A673 (cell line): ENCODE data around the gene NBPF26. TPM values are rescaled to one million over a fixed set of nuclear protein-coding genes. Genes with fewer than 3 reads are reported as not detected.
"Not testable (repeated sequence)": the region's sequence is repeated elsewhere in the genome, so short reads cannot be mapped to it uniquely, and the experiment has no call there.

Experiments
- BruUV-seq: library from RNA; stranded (reverse); fragments of 400-500 nt; replicated peaks from 2 replicates; lab custom pipeline; 2021; lab: Mats Ljungman, UMichigan
- CTCF ChIA-PET: fragments of 300-600 bp; sonication (Branson Sonifier 250); formaldehyde crosslinking; loops from one replicate; lab custom pipeline; 2022; ENCODE audit warnings: antibody characterized with exemption; lab: Charles Lee
- POLR2A ChIA-PET: fragments of 300-600 bp; sonication (Branson Sonifier 250); formaldehyde crosslinking; loops from one replicate; lab custom pipeline; 2022; ENCODE audit warnings: antibody characterized with exemption; ENCODE audit not compliant: low non-redundant PET; lab: Charles Lee
- DNase-seq: peaks from one replicate; pipeline ENCODE4 v3.0.0-alpha.2; 2015; ENCODE audit warnings: low spot score
- H3K27ac ChIP-seq: fragments of 200-600 bp; sonication (generic); 2 replicates; pipeline ENCODE4 v1.5.1; 2016; ENCODE audit warnings: mixed run types, low read depth, mild to moderate bottlenecking, mixed read lengths, antibody characterized with exemption, low read length; ENCODE audit not compliant: poor library complexity, severe bottlenecking
- H3K27me3 ChIP-seq: fragments of 200-600 bp; sonication (generic); replicated peaks from 2 replicates; pipeline ENCODE4 v1.6.1; 2017; ENCODE audit warnings: mixed run types, low read depth, mild to moderate bottlenecking, mixed read lengths, antibody characterized with exemption, low read length; ENCODE audit not compliant: insufficient read depth, poor library complexity
- H3K36me3 ChIP-seq: fragments of 200-600 bp; sonication (generic); 2 replicates; pipeline ENCODE4 v1.6.1; 2016; ENCODE audit warnings: mixed run types, mild to moderate bottlenecking, mixed read lengths, antibody characterized with exemption, low read length; ENCODE audit not compliant: insufficient read depth, poor library complexity, severe bottlenecking
- H3K4me1 ChIP-seq: fragments of 200-600 bp; sonication (generic); 2 replicates; pipeline ENCODE4 v1.6.1; 2017; ENCODE audit warnings: mixed run types, mild to moderate bottlenecking, mixed read lengths, antibody characterized with exemption, low read length; ENCODE audit not compliant: insufficient read depth, poor library complexity, severe bottlenecking
- H3K4me3 ChIP-seq: fragments of 200-600 bp; sonication (generic); 2 replicates; pipeline ENCODE4 v1.5.1; 2016; ENCODE audit warnings: low read depth, mixed run types, mild to moderate bottlenecking, mixed read lengths, low read length; ENCODE audit not compliant: poor library complexity, severe bottlenecking
- H3K9me3 ChIP-seq: fragments of 200-600 bp; sonication (generic); 2 replicates; pipeline ENCODE4 v1.6.1; 2016; ENCODE audit warnings: mixed run types, low read depth, mild to moderate bottlenecking, mixed read lengths, antibody characterized with exemption, low read length; ENCODE audit not compliant: poor library complexity, severe bottlenecking
- intact Hi-C: fragments of 100-400 bp; cut with micrococcal nuclease; formaldehyde crosslinking; loops from one replicate; pipeline ENCODE4 v1.10.0; 2022; ENCODE audit not compliant: unreplicated experiment
- total RNA-seq: library from RNA; stranded (reverse); gene quantifications from 2 replicates; pipeline ENCODE4 v1.2.3, GENCODE V29; 2021

Gene NBPF26
- total RNA-seq, 1 experiment from 2014 or later = 2.5 TPM

GRCh38 chr1:120844186-120844944, 120.6 kb downstream of the NBPF26 start:
- H3K4me3 ChIP-seq, DNase-seq, H3K27me3 ChIP-seq, intact Hi-C loops, H3K4me1 ChIP-seq, POLR2A ChIA-PET, H3K27ac ChIP-seq, H3K36me3 ChIP-seq, CTCF ChIA-PET, BruUV-seq, H3K9me3 ChIP-seq: not testable (repeated sequence)

- DNase-seq, H3K27me3 ChIP-seq, H3K4me3 ChIP-seq, H3K9me3 ChIP-seq, POLR2A ChIA-PET, intact Hi-C loops, H3K4me1 ChIP-seq, CTCF ChIA-PET, H3K27ac ChIP-seq, H3K36me3 ChIP-seq, BruUV-seq: not testable (repeated sequence)
These were observed 121.2 kb downstream of the NBPF26 start for GRCh38 chr1:120844945-120845330.

GRCh38 chr1:120849400-120850286, 125.9 kb downstream of the NBPF26 start:
- H3K27me3 ChIP-seq, intact Hi-C loops, POLR2A ChIA-PET, BruUV-seq, DNase-seq, H3K4me3 ChIP-seq, H3K9me3 ChIP-seq, H3K27ac ChIP-seq, H3K36me3 ChIP-seq, H3K4me1 ChIP-seq, CTCF ChIA-PET: not testable (repeated sequence)

GRCh38 chr1:120850287-120850536, 126.5 kb downstream of the NBPF26 start:
- POLR2A ChIA-PET = not testable (repeated sequence)

GRCh38 chr1:120850537-120851421, 127.0 kb downstream of the NBPF26 start:
- H3K36me3 ChIP-seq, H3K27ac ChIP-seq, H3K4me1 ChIP-seq, H3K27me3 ChIP-seq, BruUV-seq, intact Hi-C loops, POLR2A ChIA-PET, H3K4me3 ChIP-seq, H3K9me3 ChIP-seq, CTCF ChIA-PET, DNase-seq: not testable (repeated sequence)

More at GRCh38 chr1:120850287-120850536, 126.5 kb downstream of the NBPF26 start:
- BruUV-seq, H3K9me3 ChIP-seq, H3K27ac ChIP-seq, H3K27me3 ChIP-seq, intact Hi-C loops, CTCF ChIA-PET, H3K4me1 ChIP-seq, H3K36me3 ChIP-seq, DNase-seq, H3K4me3 ChIP-seq: not testable (repeated sequence)

- BruUV-seq, CTCF ChIA-PET: not testable (repeated sequence)
These were observed 134.4 kb downstream of the NBPF26 start for GRCh38 chr1:120858144-120858543.

GRCh38 chr1:120859615-120860234, 136.0 kb downstream of the NBPF26 start:
- intact Hi-C loops, POLR2A ChIA-PET, H3K36me3 ChIP-seq, H3K4me3 ChIP-seq, BruUV-seq, DNase-seq, CTCF ChIA-PET, H3K4me1 ChIP-seq, H3K27ac ChIP-seq, H3K27me3 ChIP-seq, H3K9me3 ChIP-seq: not testable (repeated sequence)

More at GRCh38 chr1:120858144-120858543, 134.4 kb downstream of the NBPF26 start:
- H3K4me1 ChIP-seq, intact Hi-C loops, H3K9me3 ChIP-seq, H3K27me3 ChIP-seq, H3K36me3 ChIP-seq, H3K27ac ChIP-seq, H3K4me3 ChIP-seq, DNase-seq, POLR2A ChIA-PET: not testable (repeated sequence)
